SK-N-MC (cell line): ENCODE results near the gene SLC7A5.

Experiments
- EZH2 ChIP-seq: fragments of 200-600 bp; sonication (generic); IDR thresholded peaks from one replicate; pipeline ENCODE4 v1.6.1; 2017; ENCODE audit warnings: antibody characterized with exemption
- FOXP2 ChIP-seq: optimal IDR thresholded peaks from 2 replicates; pipeline ENCODE3; 2011; ENCODE audit warnings: mild to moderate bottlenecking, moderate library complexity; ENCODE audit not compliant: insufficient read depth; ENCODE audit errors: extremely low read length, control extremely low read depth
- POLR2AphosphoS5 ChIP-seq: IDR thresholded peaks from 2 replicates; pipeline ENCODE4 v1.6.1; 2012; ENCODE audit warnings: mild to moderate bottlenecking, low read depth, low read length, borderline replicate concordance

- TF ChIP-seq POLR2AphosphoS5: no peak
- no peak for TF ChIP-seq EZH2
- TF ChIP-seq FOXP2: no peak
Measured at GRCh38 chr16:87874639-87875427, 5.5 kb upstream of the SLC7A5 start.
